ENCODE data around the gene PRDM16.

The PRDM16 gene

GRCh38 chr1:3170561-3171453 is 101.8 kb downstream of the PRDM16 start:
- DNase-seq: peak; percentile 74

- no peak for DNase-seq
These were observed 102.8 kb downstream of the PRDM16 start for GRCh38 chr1:3171761-3172160.

GRCh38 chr1:3172431-3173380 is 103.7 kb downstream of the PRDM16 start:
- no peak for DNase-seq

- DNase-seq: no peak
These were observed 104.5 kb downstream of the PRDM16 start for GRCh38 chr1:3173381-3173980.

- no peak for DNase-seq
These were observed 105.7 kb downstream of the PRDM16 start for GRCh38 chr1:3174487-3175247.

- no peak for DNase-seq
These were observed 106.5 kb downstream of the PRDM16 start for GRCh38 chr1:3175486-3175885.

GRCh38 chr1:3176028-3176427 is 107.0 kb downstream of the PRDM16 start:
- DNase-seq: no peak

GRCh38 chr1:3176820-3177219 is 107.8 kb downstream of the PRDM16 start:
- no peak for DNase-seq

GRCh38 chr1:3178279-3178678 is 109.3 kb downstream of the PRDM16 start:
- no peak for DNase-seq

GRCh38 chr1:3179471-3179870 is 110.5 kb downstream of the PRDM16 start:
- no peak for DNase-seq

GRCh38 chr1:3180915-3181314 is 111.9 kb downstream of the PRDM16 start:
- no peak for DNase-seq

- DNase-seq: no peak
These were observed 113.0 kb downstream of the PRDM16 start for GRCh38 chr1:3181956-3182355.

GRCh38 chr1:3183411-3183810 is 114.4 kb downstream of the PRDM16 start:
- no peak for DNase-seq

GRCh38 chr1:3183813-3184212 is 114.8 kb downstream of the PRDM16 start:
- no peak for DNase-seq

GRCh38 chr1:3184666-3185065 is 115.7 kb downstream of the PRDM16 start:
- no peak for DNase-seq

GRCh38 chr1:3185896-3186525 is 117.0 kb downstream of the PRDM16 start:
- DNase-seq: no peak

GRCh38 chr1:3186526-3186921 is 117.5 kb downstream of the PRDM16 start:
- DNase-seq: no peak

GRCh38 chr1:3187415-3188149 is 118.6 kb downstream of the PRDM16 start:
- DNase-seq: no peak

- DNase-seq: no peak
These were observed 119.4 kb downstream of the PRDM16 start for GRCh38 chr1:3188150-3188971.
